Sigmoid colon (tissue), 7 donors: Measurements from ENCODE around the gene TTC33. TPM values are rescaled to one million over a fixed set of nuclear protein-coding genes. Genes with fewer than 3 reads are reported as not detected.
A peak's percentile ranks its signal among the peaks of the same experiment; 100 is the strongest.

ENCODE experiments used
- DNase-seq: peaks from one replicate; pipeline ENCODE4 v3.0.0-alpha.2; 2019
- H3K27ac ChIP-seq, 4 donors: fragments of 200-600 bp; sonication (generic); one replicate each; pipeline ENCODE4 v1.5.1; 2016 to 2019; ENCODE audit warnings: mild to moderate bottlenecking in 1 of 4
- H3K27me3 ChIP-seq, 3 donors: fragments of 200-600 bp; sonication (generic); one replicate each; pipeline ENCODE4 v1.5.1; 2019; ENCODE audit warnings: mild to moderate bottlenecking in 1 of 3
- H3K36me3 ChIP-seq, 4 donors: fragments of 200-600 bp; sonication (generic); one replicate each; pipeline ENCODE4 v1.5.1; 2016 to 2019
- H3K4me1 ChIP-seq, 4 donors: fragments of 200-600 bp; sonication (generic); one replicate each; pipeline ENCODE4 v1.5.1; 2017 to 2019
- H3K4me3 ChIP-seq, 4 donors: fragments of 200-600 bp; sonication (generic); one replicate each; pipeline ENCODE4 v1.5.1; 2017 to 2019; ENCODE audit warnings: mild to moderate bottlenecking in 2 of 4, moderate library complexity in 1 of 4
- H3K9me3 ChIP-seq, 4 donors: fragments of 200-600 bp in 3 of 4; sonication (generic) in 3 of 4; one replicate each; pipeline versions ENCODE4 v1.5.1 to v1.6.1; 2013 to 2019
- EP300 ChIP-seq, 4 donors: sonication (generic); formaldehyde crosslinking; IDR thresholded peaks; one replicate each; pipeline ENCODE4 v1.6.1; 2017; ENCODE audit warnings: antibody characterized with exemption in 4 of 4
- POLR2A ChIP-seq, 2 donors: fragments of 450-650 bp; IDR thresholded peaks; one replicate each; pipeline ENCODE4 v1.6.1; 2016; ENCODE audit warnings: antibody characterized with exemption in 2 of 2, mild to moderate bottlenecking in 2 of 2, moderate library complexity in 2 of 2
- POLR2AphosphoS5 ChIP-seq, 4 donors: sonication (generic); formaldehyde crosslinking; IDR thresholded peaks; one replicate each; pipeline ENCODE4 v1.6.1; 2017; ENCODE audit warnings: antibody characterized with exemption in 4 of 4
- WGBS, 2 donors: extraction: QIAGEN DNeasy Blood & Tissue Kit; methylation state at CpG; one replicate each; pipeline ENCODE4 v1.1.7; 2013; 5-methylcytosine and 5-hydroxymethylcytosine counted together
- intact Hi-C: fragments of 100-400 bp; cut with DNase I; formaldehyde crosslinking; loops from one replicate; pipeline ENCODE4 v1.15.1; 2023
- polyA plus RNA-seq, 3 donors: library from polyadenylated mRNA; stranded (reverse); fragments of 200-250 nt; gene quantifications; one replicate each; pipeline ENCODE4 v1.2.3, GENCODE V29; 2013
- total RNA-seq, 4 donors: library from RNA; depleted of rRNA; stranded (reverse); fragments of >200 nt; gene quantifications; one replicate each; pipeline ENCODE4 v1.1.0, GENCODE V29; 2016
- TF ChIP-seq, protein P1 (sequence below), 4 experiments: fragments of 450-650 bp in 3 of 4; fragments of 200-600 bp in 1 of 4; IDR thresholded peaks; one replicate each; pipeline ENCODE4 v1.5.1; 2016 to 2019; ENCODE audit warnings: antibody characterized with exemption in 4 of 4, mild to moderate bottlenecking in 3 of 4, moderate library complexity in 2 of 4
- donor health status: healthy with polysubstance abuse.
- donor health status: Bipolar disorder and iron deficiency.
- donor health status: healthy.

The TTC33 gene
- total and polyA plus RNA-seq, 7 donors, result 6.6 to 33.2 (median 18.0) TPM

- H3K36me3 ChIP-seq, result peaks cover 0 to under 1% (median 0%) of the 10 kb centered on the region in 4 donors
- DNase-seq, result no peak
- H3K9me3 ChIP-seq, result peaks cover 0 to 4% (median 0%) of the 10 kb centered on the region in 4 donors
- TF ChIP-seq, protein P1, sequence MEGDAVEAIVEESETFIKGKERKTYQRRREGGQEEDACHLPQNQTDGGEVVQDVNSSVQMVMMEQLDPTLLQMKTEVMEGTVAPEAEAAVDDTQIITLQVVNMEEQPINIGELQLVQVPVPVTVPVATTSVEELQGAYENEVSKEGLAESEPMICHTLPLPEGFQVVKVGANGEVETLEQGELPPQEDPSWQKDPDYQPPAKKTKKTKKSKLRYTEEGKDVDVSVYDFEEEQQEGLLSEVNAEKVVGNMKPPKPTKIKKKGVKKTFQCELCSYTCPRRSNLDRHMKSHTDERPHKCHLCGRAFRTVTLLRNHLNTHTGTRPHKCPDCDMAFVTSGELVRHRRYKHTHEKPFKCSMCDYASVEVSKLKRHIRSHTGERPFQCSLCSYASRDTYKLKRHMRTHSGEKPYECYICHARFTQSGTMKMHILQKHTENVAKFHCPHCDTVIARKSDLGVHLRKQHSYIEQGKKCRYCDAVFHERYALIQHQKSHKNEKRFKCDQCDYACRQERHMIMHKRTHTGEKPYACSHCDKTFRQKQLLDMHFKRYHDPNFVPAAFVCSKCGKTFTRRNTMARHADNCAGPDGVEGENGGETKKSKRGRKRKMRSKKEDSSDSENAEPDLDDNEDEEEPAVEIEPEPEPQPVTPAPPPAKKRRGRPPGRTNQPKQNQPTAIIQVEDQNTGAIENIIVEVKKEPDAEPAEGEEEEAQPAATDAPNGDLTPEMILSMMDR (IDR thresholded peaks at IDR 0.05), result no peak
- no peak for TF ChIP-seq EP300 (IDR thresholded peaks at IDR 0.05)
- 90 to 92% methylated on average over 5 of the region's 5 CpGs for WGBS, 2 donors
- H3K27me3 ChIP-seq, result no peaks in the 10 kb centered on the region
- no peak overlapping the region for H3K4me3 ChIP-seq
- intact Hi-C loops, result no loop called here
- H3K27ac ChIP-seq, result no peak overlapping the region
- H3K4me1 ChIP-seq, result no peaks in the 10 kb centered on the region
Observed at GRCh38 chr5:40700116-40700782, 55.5 kb downstream of the TTC33 start.

DNA sequence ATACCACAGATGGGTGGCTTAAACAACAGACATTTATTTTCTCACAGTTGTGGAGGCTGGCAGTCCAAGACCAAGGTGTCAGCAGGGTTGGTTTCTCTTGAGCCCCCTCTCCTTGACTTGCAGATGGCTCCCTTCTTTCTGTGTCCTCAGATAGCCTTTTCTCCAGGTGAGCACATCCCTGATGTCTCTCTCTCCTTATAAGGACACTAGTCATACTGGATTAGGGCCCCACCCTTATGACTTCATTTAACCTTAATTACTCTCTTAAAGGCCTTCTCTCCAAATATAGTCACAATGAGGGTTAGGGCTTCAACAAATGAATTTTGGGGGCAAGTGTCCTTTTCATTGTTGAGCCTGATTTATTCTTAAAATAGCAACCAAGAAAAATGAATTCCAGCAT is 61.3 kb downstream of the TTC33 start:
- Histone ChIP-seq H3K4me3 (no peak overlapping the region), H3K4me1 (peaks cover 0 to 16% (median 9%) of the 10 kb centered on the region in 4 donors), H3K27me3 (no peaks in the 10 kb centered on the region), H3K27ac (no peak overlapping the region), H3K9me3 (no peaks in the 10 kb centered on the region), H3K36me3 (peaks cover 0 to 41% (median 10%) of the 10 kb centered on the region in 4 donors)
- intact Hi-C loops, result no loop called here
- TF ChIP-seq POLR2AphosphoS5 (IDR thresholded peaks at IDR 0.05) (no peak), EP300 (IDR thresholded peaks at IDR 0.05) (no peak), POLR2A (IDR thresholded peaks at IDR 0.05) (no peak)
- TF ChIP-seq, protein P1 (IDR thresholded peaks at IDR 0.05), result no peak
- DNase-seq, result no peak

DNA sequence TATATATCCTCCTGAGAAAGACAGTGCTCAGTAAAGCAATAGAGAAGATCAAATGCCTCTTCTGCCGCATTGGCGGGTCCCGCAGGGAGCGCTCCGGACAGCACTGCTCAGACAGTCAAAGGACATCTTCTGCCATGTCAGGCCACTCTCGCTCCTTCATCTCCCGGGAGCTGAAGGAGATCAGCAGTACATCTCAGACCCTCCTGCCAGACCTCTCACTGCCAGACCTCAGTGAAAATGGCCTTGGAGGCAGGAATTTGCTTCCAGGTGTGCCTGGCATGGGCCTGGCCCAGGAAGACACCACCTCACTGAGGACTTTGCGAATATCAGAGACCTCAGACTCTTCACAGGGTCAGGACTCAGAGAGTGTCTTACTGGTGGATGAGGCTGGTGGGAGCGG is 63.9 kb downstream of the TTC33 start:
- TF ChIP-seq, protein P1 (IDR thresholded peaks at IDR 0.05), result no peak
- TF ChIP-seq POLR2A (IDR thresholded peaks at IDR 0.05) (no peak), POLR2AphosphoS5 (IDR thresholded peaks at IDR 0.05) (no peak), EP300 (IDR thresholded peaks at IDR 0.05) (no peak)
- H3K4me3 ChIP-seq, result no peak overlapping the region
- 95 to 96% methylated on average over 9 of the region's 9 CpGs for WGBS, 2 donors
- no peak for DNase-seq
- H3K27ac ChIP-seq, result no peak overlapping the region
- H3K36me3 ChIP-seq, result peaks cover 0 to 41% (median 10%) of the 10 kb centered on the region in 4 donors
- intact Hi-C loops, result no loop called here
- peaks cover 0 to 42% (median 28%) of the 10 kb centered on the region in 4 donors for H3K4me1 ChIP-seq
- no peaks in the 10 kb centered on the region for H3K9me3 ChIP-seq
- no peaks in the 10 kb centered on the region for H3K27me3 ChIP-seq

DNA sequence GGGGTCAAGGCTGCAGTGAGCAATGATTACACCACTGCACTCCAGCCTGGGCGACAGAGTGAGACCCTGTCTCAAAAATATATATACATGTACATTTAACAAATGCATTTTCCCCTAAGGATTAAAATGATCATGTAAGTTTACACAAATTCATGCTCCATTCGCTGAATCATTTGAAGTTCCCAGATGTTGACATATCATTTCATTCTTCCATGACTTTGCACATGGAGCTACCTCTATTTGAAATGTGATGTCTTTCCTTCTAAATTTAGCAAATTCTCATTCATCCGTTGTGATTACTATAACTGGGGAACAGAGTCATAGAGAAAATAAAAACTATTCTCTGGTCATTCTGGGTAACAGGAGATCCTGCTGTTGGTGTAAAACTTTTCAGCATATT is 65.5 kb downstream of the TTC33 start:
- Histone ChIP-seq H3K36me3 (peaks cover 0 to 41% (median 10%) of the 10 kb centered on the region in 4 donors), H3K4me3 (no peak overlapping the region), H3K9me3 (no peaks in the 10 kb centered on the region), H3K4me1 (peaks cover 0 to 58% (median 34%) of the 10 kb centered on the region in 4 donors), H3K27me3 (no peaks in the 10 kb centered on the region), H3K27ac (peak overlapping the region in 2 of 4 donors; percentile 24 to 92)
- intact Hi-C loops, result no loop called here
- TF ChIP-seq, protein P1 (IDR thresholded peaks at IDR 0.05), result no peak
- TF ChIP-seq POLR2A (IDR thresholded peaks at IDR 0.05) (no peak), EP300 (IDR thresholded peaks at IDR 0.05) (no peak), POLR2AphosphoS5 (IDR thresholded peaks at IDR 0.05) (no peak)
- WGBS, 2 donors, result 59 to 63% methylated on average over 3 of the region's 3 CpGs
- DNase-seq, result no peak
